Lower lobe of right lung (tissue), 2 donors: ENCODE measurements around the gene AJUBA. TPM values are rescaled to one million over a fixed set of nuclear protein-coding genes. Genes with fewer than 3 reads are reported as not detected.
A peak's percentile ranks its signal among the peaks of the same experiment; 100 is the strongest.
"Not testable (repeated sequence)": the region's sequence is repeated elsewhere in the genome, so short reads cannot be mapped to it uniquely, and the experiment has no call there.

ENCODE experiments used
- ATAC-seq, 2 donors: fragments of 200-7000 bp; cut with Tn5 transposase; one replicate each; pipeline ENCODE4 v1.9.1; 2020 to 2022; ENCODE audit warnings: mild to moderate bottlenecking in 2 of 2, moderate library complexity in 2 of 2
- DNase-seq: peaks from one replicate; pipeline ENCODE4 v3.0.0-alpha.2; 2020
- H3K27ac ChIP-seq: fragments of 200-600 bp; one replicate; pipeline ENCODE4 v1.8.0; 2022
- H3K27me3 ChIP-seq: fragments of 200-600 bp; one replicate; pipeline ENCODE4 v1.8.0; 2022; ENCODE audit warnings: low read depth
- H3K36me3 ChIP-seq: fragments of 200-600 bp; one replicate; pipeline ENCODE4 v1.8.0; 2022; ENCODE audit warnings: mild to moderate bottlenecking
- H3K4me1 ChIP-seq: fragments of 200-600 bp; one replicate; pipeline ENCODE4 v1.8.0; 2022
- H3K4me3 ChIP-seq: fragments of 200-600 bp; one replicate; pipeline ENCODE4 v1.8.0; 2022; ENCODE audit warnings: mild to moderate bottlenecking
- H3K9me3 ChIP-seq: fragments of 200-600 bp; one replicate; pipeline ENCODE4 v1.8.0; 2022
- intact Hi-C: fragments of 100-400 bp; cut with DNase I; formaldehyde crosslinking; loops from one replicate; pipeline ENCODE4 v1.11.0; 2022
- total RNA-seq: library from RNA; stranded (reverse); fragmentation: NEBNext Ultra II Directional; extraction: Animal tissue kit (Norgen Biotek cat#: 25700); gene quantifications from one replicate; pipeline ENCODE4 v1.2.1, GENCODE V29; 2021
- TF ChIP-seq, protein P1 (sequence below): fragments of 200-600 bp; IDR thresholded peaks from one replicate; pipeline ENCODE4 v1.8.0; 2022; ENCODE audit warnings: antibody characterized with exemption, mild to moderate bottlenecking
- donor health status: DM: no; HTN: yes; CAD: no; lungs with severe emphysema.

Gene AJUBA
- total RNA-seq, 1 donor from 2014 or later = 28.7 TPM

DNA sequence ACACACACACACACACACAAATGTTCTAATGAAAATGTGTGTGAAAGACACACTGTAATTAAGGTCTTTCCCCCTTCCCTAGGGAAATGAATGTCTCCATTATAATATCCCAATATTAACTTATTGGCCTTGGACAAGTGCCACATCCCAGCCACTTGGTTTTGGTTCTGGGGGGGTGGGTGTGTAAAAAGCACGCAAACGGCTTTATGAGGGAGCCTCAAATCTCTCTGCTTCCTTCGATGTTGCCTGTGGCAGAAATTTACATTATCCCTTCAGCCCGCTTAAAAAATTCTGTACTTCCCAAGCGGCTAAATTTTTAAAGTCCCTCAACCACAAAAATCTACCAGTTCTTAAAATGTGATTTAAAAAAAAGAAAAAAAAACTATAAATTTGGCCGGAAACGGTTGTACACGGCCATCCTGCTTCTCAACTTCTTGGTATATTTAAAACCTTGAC is 27.2 kb upstream of the AJUBA start:
- Histone ChIP-seq H3K4me1 (peaks cover 27% of the 10 kb centered on the region), H3K27me3 (no peaks in the 10 kb centered on the region), H3K27ac (peak overlapping the region; percentile 84), H3K36me3 (no peaks in the 10 kb centered on the region), H3K4me3 (peak overlapping the region; percentile 58), H3K9me3 (no peaks in the 10 kb centered on the region)
- TF ChIP-seq, protein P1, sequence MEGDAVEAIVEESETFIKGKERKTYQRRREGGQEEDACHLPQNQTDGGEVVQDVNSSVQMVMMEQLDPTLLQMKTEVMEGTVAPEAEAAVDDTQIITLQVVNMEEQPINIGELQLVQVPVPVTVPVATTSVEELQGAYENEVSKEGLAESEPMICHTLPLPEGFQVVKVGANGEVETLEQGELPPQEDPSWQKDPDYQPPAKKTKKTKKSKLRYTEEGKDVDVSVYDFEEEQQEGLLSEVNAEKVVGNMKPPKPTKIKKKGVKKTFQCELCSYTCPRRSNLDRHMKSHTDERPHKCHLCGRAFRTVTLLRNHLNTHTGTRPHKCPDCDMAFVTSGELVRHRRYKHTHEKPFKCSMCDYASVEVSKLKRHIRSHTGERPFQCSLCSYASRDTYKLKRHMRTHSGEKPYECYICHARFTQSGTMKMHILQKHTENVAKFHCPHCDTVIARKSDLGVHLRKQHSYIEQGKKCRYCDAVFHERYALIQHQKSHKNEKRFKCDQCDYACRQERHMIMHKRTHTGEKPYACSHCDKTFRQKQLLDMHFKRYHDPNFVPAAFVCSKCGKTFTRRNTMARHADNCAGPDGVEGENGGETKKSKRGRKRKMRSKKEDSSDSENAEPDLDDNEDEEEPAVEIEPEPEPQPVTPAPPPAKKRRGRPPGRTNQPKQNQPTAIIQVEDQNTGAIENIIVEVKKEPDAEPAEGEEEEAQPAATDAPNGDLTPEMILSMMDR = no peak
- ATAC-seq = no peak
- DNase-seq = no peak
- intact Hi-C loops = no loop called here

GRCh38 chr14:23008831-23009230 is 26.5 kb upstream of the AJUBA start:
- intact Hi-C loops = no loop called here
- TF ChIP-seq, protein P1 = no peak
- no peaks in the 10 kb centered on the region for H3K36me3 ChIP-seq
- peaks cover 27% of the 10 kb centered on the region for H3K4me1 ChIP-seq
- no peak overlapping the region for H3K4me3 ChIP-seq
- no peak for ATAC-seq
- no peak overlapping the region for H3K27ac ChIP-seq
- no peak for DNase-seq
- no peaks in the 10 kb centered on the region for H3K27me3 ChIP-seq
- no peaks in the 10 kb centered on the region for H3K9me3 ChIP-seq

DNA sequence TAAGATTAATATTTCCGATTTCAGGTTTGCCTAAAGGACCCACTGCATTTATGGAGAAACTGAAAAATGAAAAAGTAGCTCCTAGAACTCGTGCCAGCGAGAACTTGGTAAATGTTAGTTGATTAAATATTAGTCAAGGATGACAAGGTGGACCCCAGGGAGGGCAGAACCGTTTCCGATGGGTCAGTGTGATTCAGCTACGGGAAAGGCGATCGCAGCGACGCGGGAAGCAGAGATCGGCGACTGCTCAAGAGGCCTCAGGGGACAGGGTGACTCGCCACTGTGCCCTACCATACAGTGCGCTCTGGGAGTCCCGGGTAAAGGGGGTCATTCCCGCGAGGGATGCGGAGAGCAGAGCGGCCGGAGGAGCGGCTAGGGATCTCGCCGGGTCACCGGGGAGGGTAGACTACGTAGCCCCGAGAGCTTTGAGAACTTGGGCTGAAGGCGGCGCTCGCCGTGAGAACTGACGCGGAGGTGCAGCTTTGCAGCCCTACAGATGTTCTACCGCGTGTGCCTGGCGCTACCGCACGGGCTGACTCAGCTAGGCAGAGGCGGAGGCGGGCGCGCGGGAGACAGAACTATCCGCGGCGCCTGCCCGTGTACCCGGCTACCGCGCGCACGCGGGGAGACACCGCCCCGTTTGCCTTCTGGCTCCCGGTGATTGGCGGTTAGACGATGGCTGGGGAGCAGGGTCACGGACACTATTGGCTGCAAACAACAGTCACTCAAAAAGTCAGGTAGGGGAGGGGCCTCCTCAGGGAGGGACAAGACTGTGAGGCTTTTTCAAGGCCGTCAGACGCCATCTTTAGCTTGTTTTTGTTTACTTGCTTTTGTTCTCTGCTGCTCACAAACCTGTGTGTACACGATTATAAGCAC is 24.4 kb upstream of the AJUBA start:
- no peaks in the 10 kb centered on the region for H3K9me3 ChIP-seq
- peak overlapping the region; percentile 74 for H3K4me3 ChIP-seq
- TF ChIP-seq, protein P1 = peak; percentile 24
- peak; percentile 96 for DNase-seq
- H3K27ac ChIP-seq = peak overlapping the region; percentile 96
- intact Hi-C loops = no loop called here
- ATAC-seq = peak; percentile 99
- peaks cover 27% of the 10 kb centered on the region for H3K4me1 ChIP-seq
- no peaks in the 10 kb centered on the region for H3K36me3 ChIP-seq
- H3K27me3 ChIP-seq = no peaks in the 10 kb centered on the region

GRCh38 chr14:23006188-23006534 is 23.8 kb upstream of the AJUBA start:
- no peaks in the 10 kb centered on the region for H3K27me3 ChIP-seq
- intact Hi-C loops = no loop called here
- peak overlapping the region; percentile 96 for H3K27ac ChIP-seq
- no peaks in the 10 kb centered on the region for H3K9me3 ChIP-seq
- ATAC-seq (no peak), DNase-seq (no peak)
- H3K4me1 ChIP-seq = peaks cover 27% of the 10 kb centered on the region
- H3K4me3 ChIP-seq = peak overlapping the region; percentile 74
- no peaks in the 10 kb centered on the region for H3K36me3 ChIP-seq
- TF ChIP-seq, protein P1 = no peak

DNA sequence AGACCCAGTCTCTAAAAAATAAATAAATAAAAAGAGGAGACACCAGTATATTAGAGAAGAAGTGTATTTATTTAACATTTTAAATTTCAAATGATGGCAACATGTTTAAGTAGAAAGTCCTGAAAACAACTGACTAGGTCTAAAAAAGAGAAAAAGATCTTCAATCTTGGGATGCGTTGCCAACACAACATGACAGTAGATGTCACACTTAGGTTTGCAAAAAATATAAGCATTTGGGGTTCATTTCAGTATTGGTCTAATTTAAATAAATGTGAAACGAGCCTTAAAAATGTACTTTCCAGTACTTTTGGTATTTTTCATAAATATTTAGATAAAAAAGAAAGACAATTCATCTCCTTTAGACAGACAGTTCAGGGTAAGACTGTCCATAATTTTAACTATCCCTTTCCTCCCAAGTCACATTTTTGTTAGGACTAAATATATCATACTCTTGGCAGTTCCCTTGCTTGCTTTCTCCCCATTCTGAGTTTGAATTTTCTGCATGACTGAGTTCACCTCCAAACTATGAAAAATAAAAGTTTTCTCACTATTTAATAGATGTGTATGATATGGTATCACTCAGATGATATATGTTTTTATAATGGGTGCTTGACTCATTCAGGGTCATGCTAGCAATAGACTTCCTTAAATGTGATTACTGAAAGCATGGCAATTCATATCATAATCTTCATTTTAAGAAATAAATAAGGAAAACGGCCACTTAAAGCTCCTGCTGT is 23.3 kb upstream of the AJUBA start:
- peak overlapping the region; percentile 96 for H3K27ac ChIP-seq
- TF ChIP-seq, protein P1 = no peak
- ATAC-seq = no peak

GRCh38 chr14:23004274-23004673 is 21.9 kb upstream of the AJUBA start:
- H3K36me3 ChIP-seq, ATAC-seq, H3K9me3 ChIP-seq, H3K27ac ChIP-seq, H3K4me3 ChIP-seq, intact Hi-C loops, H3K27me3 ChIP-seq, DNase-seq: not testable (repeated sequence)
- peaks cover 25% of the 10 kb centered on the region for H3K4me1 ChIP-seq

More for the DNA sequence above, 23.3 kb upstream of the AJUBA start:
- intact Hi-C loops = no loop called here
- Histone ChIP-seq H3K4me1 (peaks cover 27% of the 10 kb centered on the region), H3K4me3 (peak overlapping the region; percentile 74), H3K36me3 (no peaks in the 10 kb centered on the region), H3K27me3 (no peaks in the 10 kb centered on the region), H3K9me3 (no peaks in the 10 kb centered on the region)
- DNase-seq = no peak
